Naive thymus-derived CD4-positive, alpha-beta T cell (primary cell): ENCODE measurements around the gene RAPGEF3. TPM values are rescaled to one million over a fixed set of nuclear protein-coding genes. Genes with fewer than 3 reads are reported as not detected.
A peak's percentile ranks its signal among the peaks of the same experiment; 100 is the strongest.

Experiments used
- ATAC-seq: fragments of 150-1000 bp; cut with Tn5 transposase; 2 replicates; pipeline ENCODE4 v1.10.0; 2021; ENCODE audit warnings: mild to moderate bottlenecking, moderate library complexity
- CTCF ChIA-PET: fragments of 350-600 bp; sonication (Branson Sonifier 250); formaldehyde crosslinking; loops from one replicate; lab custom pipeline; 2021; ENCODE audit warnings: antibody characterized with exemption; lab: Charles Lee
- POLR2A ChIA-PET: fragments of 350-600 bp; sonication (Branson Sonifier 250); formaldehyde crosslinking; loops from one replicate; lab custom pipeline; 2021; ENCODE audit warnings: antibody characterized with exemption, inconsistent platforms; lab: Charles Lee
- DNase-seq, 9 donors: peaks; one replicate each; pipeline versions ENCODE4 v3.0.0 to v3.0.0-alpha.2; 2020 to 2022; ENCODE audit warnings: mixed read lengths in 1 of 9
- H3K27ac ChIP-seq: one replicate; pipeline ENCODE4 v1.7.0; 2013; ENCODE audit warnings: mild to moderate bottlenecking, low read depth, low read length, moderate library complexity
- H3K27me3 ChIP-seq, 2 donors: one replicate each; pipeline ENCODE4 v1.7.0; 2013; ENCODE audit warnings: low read length in 2 of 2, mild to moderate bottlenecking in 2 of 2, moderate library complexity in 2 of 2; ENCODE audit not compliant: control insufficient read depth in 2 of 2, insufficient read depth in 2 of 2
- H3K36me3 ChIP-seq, 3 experiments: 1 replicate in 2 of 3; 2 replicates in 1 of 3; pipeline ENCODE4 v1.7.0; 2013; ENCODE audit warnings: low read length in 3 of 3, mild to moderate bottlenecking in 3 of 3, moderate library complexity in 1 of 3; ENCODE audit not compliant: insufficient read depth in 3 of 3, control insufficient read depth in 2 of 3
- H3K4me1 ChIP-seq, 2 donors: one replicate each; pipeline ENCODE4 v1.7.0; 2013; ENCODE audit warnings: low read length in 2 of 2, mild to moderate bottlenecking in 2 of 2, moderate library complexity in 1 of 2; ENCODE audit not compliant: control insufficient read depth in 2 of 2, insufficient read depth in 2 of 2
- H3K4me3 ChIP-seq: 2 replicates; pipeline ENCODE4 v1.7.0; 2013; ENCODE audit warnings: mild to moderate bottlenecking, low read length
- H3K9me3 ChIP-seq, 3 experiments: 1 replicate in 2 of 3; 2 replicates in 1 of 3; pipeline ENCODE4 v1.7.0; 2013; ENCODE audit warnings: low read length in 3 of 3; ENCODE audit not compliant: control insufficient read depth in 2 of 3
- H3K27ac Mint-ChIP-seq, 9 donors: one replicate each; pipeline ENCODE4 v1.8.0; 2020 to 2022; ENCODE audit warnings: mixed read lengths in 9 of 9, mild to moderate bottlenecking in 8 of 9, moderate library complexity in 5 of 9, inconsistent platforms in 2 of 9
- H3K27me3 Mint-ChIP-seq, 5 donors: one replicate each; pipeline ENCODE4 v1.8.0; 2021 to 2022; ENCODE audit warnings: mixed read lengths in 5 of 5, mild to moderate bottlenecking in 1 of 5
- H3K36me3 Mint-ChIP-seq, 5 donors: one replicate each; pipeline ENCODE4 v1.8.0; 2020 to 2022; ENCODE audit warnings: mixed read lengths in 5 of 5, mild to moderate bottlenecking in 3 of 5, inconsistent platforms in 1 of 5
- H3K4me1 Mint-ChIP-seq, 7 donors: one replicate each; pipeline ENCODE4 v1.8.0; 2020 to 2022; ENCODE audit warnings: mixed read lengths in 7 of 7, mild to moderate bottlenecking in 3 of 7, inconsistent platforms in 1 of 7
- H3K4me3 Mint-ChIP-seq, 10 donors: one replicate each; pipeline ENCODE4 v1.8.0; 2020 to 2022; ENCODE audit warnings: mild to moderate bottlenecking in 10 of 10, mixed read lengths in 10 of 10, moderate library complexity in 6 of 10, inconsistent platforms in 2 of 10
- H3K9me3 Mint-ChIP-seq, 11 donors: one replicate each; pipeline ENCODE4 v1.8.0; 2020 to 2022; ENCODE audit warnings: mixed read lengths in 11 of 11, mild to moderate bottlenecking in 4 of 11, inconsistent platforms in 1 of 11, moderate library complexity in 1 of 11
- intact Hi-C, 2 donors: fragments of 100-400 bp; cut with micrococcal nuclease; formaldehyde crosslinking; loops; one replicate each; pipeline ENCODE4 v1.15.1; 2023
- polyA plus RNA-seq, 2 donors: library from polyadenylated mRNA; unstranded; fragments of 300-500 nt; fragmentation: Illumina TruSeq; gene quantifications; one replicate each; pipeline ENCODE4 v1.2.3, GENCODE V29; 2021
- total RNA-seq, 6 experiments: library from RNA in 5 of 6; stranded (reverse) in 5 of 6; gene quantifications; 1 replicate in 5 of 6; 2 replicates in 1 of 6; pipeline ENCODE4 v1.2.3 and lab custom pipeline; 2021 to 2026

RAPGEF3 gene
- total and polyA plus RNA-seq, 7 experiments from 2014 or later: 0.08 to 1.9 (median 0.82) TPM; not detected in 2

- Histone ChIP-seq H3K4me3 (peak overlapping the region; percentile 66), H3K9me3 (no peaks in the 10 kb centered on the region), H3K4me1 (peaks cover 9 to 11% of the 10 kb centered on the region in 2 donors), H3K27me3 (no peaks in the 10 kb centered on the region), H3K36me3 (no peaks in the 10 kb centered on the region), H3K27ac (peak overlapping the region; percentile 27)
- intact Hi-C loops: loop anchor here (2.0 to 5.0 kb wide), 3 partner anchors 14 to 726 kb away; partner anchors contain the start of gene SLC48A1 (in 1 of the 2)
- peak overlapping the region in 1 of 9 donors; percentile 42 for H3K27ac Mint-ChIP-seq
- peak overlapping the region; percentile 46 to 84 (median 75) for H3K4me3 Mint-ChIP-seq
- CTCF ChIA-PET: interaction anchor here (1.1 to 10.7 kb wide), 6 partner anchors 8 to 77 kb away, joined by 3 to 130 read pairs (median 8); no protein-coding TSS in a partner anchor
- H3K4me1 Mint-ChIP-seq: peaks cover 0 to 25% (median 9%) of the 10 kb centered on the region in 7 donors
- POLR2A ChIA-PET: interaction anchor here (0.9 to 1.9 kb wide), 4 partner anchors 9 to 18 kb away, joined by 3 to 10 read pairs (median 6); partner anchors contain the start of gene SLC48A1
- no peaks in the 10 kb centered on the region for H3K9me3 Mint-ChIP-seq
- ATAC-seq (no peak), DNase-seq (no peak)
- H3K27me3 Mint-ChIP-seq: peaks cover 0 to 5% (median 0%) of the 10 kb centered on the region in 5 donors
- no peaks in the 10 kb centered on the region for H3K36me3 Mint-ChIP-seq
Observed at GRCh38 chr12:47758584-47758833, 171 bp downstream of the RAPGEF3 start.

GRCh38 chr12:47757840-47758583 is 668 bp downstream of the RAPGEF3 start:
- Histone ChIP-seq H3K27me3 (no peaks in the 10 kb centered on the region), H3K4me3 (no peak overlapping the region), H3K36me3 (no peaks in the 10 kb centered on the region), H3K4me1 (peaks cover 9 to 11% of the 10 kb centered on the region in 2 donors), H3K9me3 (no peaks in the 10 kb centered on the region), H3K27ac (no peak overlapping the region)
- Mint-ChIP-seq H3K4me1 (peaks cover 0 to 25% (median 9%) of the 10 kb centered on the region in 7 donors), H3K27ac (peak overlapping the region in 2 of 9 donors; percentile 10 to 42), H3K4me3 (peak overlapping the region; percentile 46 to 84 (median 75)), H3K9me3 (no peaks in the 10 kb centered on the region), H3K27me3 (peaks cover 0 to 5% (median 0%) of the 10 kb centered on the region in 5 donors), H3K36me3 (no peaks in the 10 kb centered on the region)
- DNase-seq: no peak
- ATAC-seq: no peak
- intact Hi-C loops: loop anchor here (2.0 to 5.0 kb wide), 3 partner anchors 15 to 726 kb away; partner anchors contain the start of gene SLC48A1 (in 1 of the 2)
- ChIA-PET CTCF (interaction anchor here (0.6 to 10.7 kb wide), 8 partner anchors 9 to 77 kb away, joined by 3 to 130 read pairs (median 4); no protein-coding TSS in a partner anchor), POLR2A (interaction anchor here (0.9 to 1.9 kb wide), 5 partner anchors 9 to 81 kb away, joined by 3 to 10 read pairs (median 5); partner anchors contain the start of gene SLC48A1)

GRCh38 chr12:47757364-47757839 is 1.3 kb downstream of the RAPGEF3 start:
- ATAC-seq: no peak
- Histone ChIP-seq H3K9me3 (no peaks in the 10 kb centered on the region), H3K27me3 (no peaks in the 10 kb centered on the region), H3K4me1 (peaks cover 9 to 11% of the 10 kb centered on the region in 2 donors), H3K36me3 (no peaks in the 10 kb centered on the region), H3K4me3 (no peak overlapping the region), H3K27ac (no peak overlapping the region)
- POLR2A ChIA-PET: interaction anchor here (1.0 to 1.9 kb wide), 4 partner anchors 10 to 81 kb away, joined by 3 to 10 read pairs (median 6); partner anchors contain the start of gene SLC48A1
- Mint-ChIP-seq H3K27me3 (peaks cover 0 to 5% (median 0%) of the 10 kb centered on the region in 5 donors), H3K4me3 (peak overlapping the region in 5 of 10 donors; percentile 4 to 64 (median 34)), H3K9me3 (no peaks in the 10 kb centered on the region), H3K4me1 (peaks cover 0 to 25% (median 9%) of the 10 kb centered on the region in 7 donors), H3K27ac (peak overlapping the region in 7 of 9 donors; percentile 6 to 71 (median 41)), H3K36me3 (no peaks in the 10 kb centered on the region)
- no peak for DNase-seq
- CTCF ChIA-PET: interaction anchor here (0.8 to 10.7 kb wide), 6 partner anchors 10 to 78 kb away, joined by 3 to 130 read pairs (median 8); no protein-coding TSS in a partner anchor
- intact Hi-C loops: loop anchor here in 1 of 2 donors (5.0 kb wide), 1 partner anchor 725 kb away; no protein-coding TSS in a partner anchor

- Mint-ChIP-seq H3K36me3 (no peaks in the 10 kb centered on the region), H3K9me3 (no peaks in the 10 kb centered on the region), H3K4me3 (peak overlapping the region in 1 of 10 donors; percentile 25), H3K4me1 (peaks cover 0 to 25% (median 9%) of the 10 kb centered on the region in 7 donors), H3K27ac (peak overlapping the region in 3 of 9 donors; percentile 17 to 76 (median 46)), H3K27me3 (peaks cover 0 to 5% (median 0%) of the 10 kb centered on the region in 5 donors)
- CTCF ChIA-PET: interaction anchor here (0.7 to 10.7 kb wide), 5 partner anchors 11 to 80 kb away, joined by 3 to 130 read pairs (median 4); no protein-coding TSS in a partner anchor
- no peaks in the 10 kb centered on the region for H3K36me3 ChIP-seq
- ATAC-seq: no peak
- H3K9me3 ChIP-seq: no peaks in the 10 kb centered on the region
- no peaks in the 10 kb centered on the region for H3K27me3 ChIP-seq
- DNase-seq: peak in 1 of 9 donors; percentile 4
- H3K4me3 ChIP-seq: no peak overlapping the region
- POLR2A ChIA-PET: interaction anchor here (0.8 to 2.3 kb wide), 2 partner anchors 12 to 13 kb away, joined by 3 to 6 read pairs; no protein-coding TSS in a partner anchor
- H3K27ac ChIP-seq: no peak overlapping the region
- intact Hi-C loops: loop anchor here in 1 of 2 donors (5.0 kb wide), 1 partner anchor 724 kb away; no protein-coding TSS in a partner anchor
- H3K4me1 ChIP-seq: peaks cover 9 to 11% of the 10 kb centered on the region in 2 donors
Observed at GRCh38 chr12:47755655-47756562, 2.8 kb downstream of the RAPGEF3 start.

GRCh38 chr12:47754881-47755280 is 3.8 kb downstream of the RAPGEF3 start:
- H3K36me3 Mint-ChIP-seq: no peaks in the 10 kb centered on the region
- H3K4me1 Mint-ChIP-seq: peaks cover 0 to 25% (median 9%) of the 10 kb centered on the region in 7 donors
- H3K27ac Mint-ChIP-seq: peak overlapping the region in 1 of 9 donors; percentile 17
- ChIA-PET CTCF (interaction anchor here (10.7 kb wide), 1 partner anchor 11 kb away, joined by 130 read pairs; no protein-coding TSS in a partner anchor), POLR2A (interaction anchor here (1.6 to 2.3 kb wide), 2 partner anchors 11 to 19 kb away, joined by 3 to 6 read pairs; partner anchors contain the start of gene SLC48A1)
- intact Hi-C loops: loop anchor here in 1 of 2 donors (5.0 kb wide), 1 partner anchor 723 kb away; no protein-coding TSS in a partner anchor
- ATAC-seq (no peak), DNase-seq (no peak)
- no peak overlapping the region for H3K4me3 Mint-ChIP-seq
- Histone ChIP-seq H3K4me3 (no peak overlapping the region), H3K36me3 (no peaks in the 10 kb centered on the region), H3K27ac (no peak overlapping the region), H3K9me3 (no peaks in the 10 kb centered on the region), H3K27me3 (no peaks in the 10 kb centered on the region), H3K4me1 (peaks cover 9 to 11% of the 10 kb centered on the region in 2 donors)
- peaks cover 0 to 2% (median 0%) of the 10 kb centered on the region in 5 donors for H3K27me3 Mint-ChIP-seq
- H3K9me3 Mint-ChIP-seq: no peaks in the 10 kb centered on the region
